HG02870 (cell line): ENCODE results near the gene PHF2.
"Not testable (repeated sequence)": the region's sequence is repeated elsewhere in the genome, so short reads cannot be mapped to it uniquely, and the experiment has no call there.

Source experiments
- ATAC-seq: cut with Tn5 transposase; IDR thresholded peaks from one replicate; pipeline ENCODE4 v1.9.1; 2021; ENCODE audit warnings: mild to moderate bottlenecking, moderate library complexity; ENCODE audit not compliant: unreplicated experiment

PHF2 gene

DNA sequence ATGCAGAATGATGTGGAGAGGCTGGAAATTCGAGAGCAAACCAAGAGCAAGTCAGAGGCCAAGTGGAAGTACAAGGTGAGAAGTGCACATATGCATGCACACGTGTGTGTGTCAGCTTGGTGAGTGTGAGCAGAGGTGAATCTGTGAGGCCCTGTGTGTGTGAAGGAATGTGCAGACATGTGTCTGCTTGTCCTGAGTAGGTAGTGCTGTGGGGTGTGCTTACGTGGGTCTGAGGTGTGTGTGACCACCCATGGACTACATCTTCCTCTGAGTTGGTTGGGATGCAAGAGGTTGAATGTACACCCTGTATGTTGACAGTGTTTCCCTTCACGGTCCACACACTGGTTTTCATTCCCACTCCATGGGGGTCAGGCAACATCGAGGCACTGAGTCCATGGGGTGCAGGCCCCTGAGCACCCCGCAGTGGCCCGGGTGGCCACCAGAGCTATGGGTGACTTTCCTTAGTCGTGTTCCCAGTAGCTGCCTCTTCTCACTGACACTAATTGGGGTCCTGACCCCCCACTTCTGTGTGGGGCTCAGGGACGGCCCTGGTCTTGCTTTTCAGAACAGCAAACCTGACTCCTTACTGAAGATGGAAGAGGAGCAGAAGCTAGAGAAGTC lies 86.7 kb downstream of the PHF2 start:
- ATAC-seq: no peak

DNA sequence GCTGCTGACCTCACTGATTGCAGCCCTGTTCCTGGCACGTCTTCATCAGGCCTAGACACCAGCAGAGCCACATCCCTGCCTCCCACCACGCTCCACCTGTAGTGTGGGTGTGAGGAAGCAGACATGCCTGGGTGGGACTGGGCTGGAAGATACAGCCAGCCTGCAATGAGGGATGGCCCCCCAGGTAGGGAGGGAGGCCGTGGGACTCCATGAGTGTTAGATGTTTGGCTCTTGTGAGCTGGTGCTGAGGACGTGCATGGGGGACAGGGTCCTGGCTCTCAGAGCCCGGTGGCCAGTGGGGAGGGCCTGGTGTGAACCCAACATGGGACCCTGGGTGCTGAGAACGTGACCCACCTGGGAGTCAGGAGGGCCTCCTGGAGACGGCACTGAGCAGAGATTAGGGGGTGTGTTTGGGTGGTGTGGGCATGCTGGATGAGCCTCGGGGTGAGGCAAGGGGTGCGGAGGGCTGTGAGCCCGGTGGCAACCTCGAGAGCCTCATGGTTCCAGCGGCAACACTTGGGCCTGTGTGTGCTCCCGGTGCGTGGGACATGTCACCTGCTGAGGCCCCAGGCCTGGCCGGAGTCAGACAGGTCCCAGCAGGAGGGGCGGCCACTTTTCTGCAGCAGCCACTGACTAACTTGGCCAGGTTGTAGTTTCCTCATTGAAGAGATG lies 87.6 kb downstream of the PHF2 start:
- ATAC-seq: no peak

- no peak for ATAC-seq
Observed at GRCh38 chr9:93664549-93665120, 88.3 kb downstream of the PHF2 start.

DNA sequence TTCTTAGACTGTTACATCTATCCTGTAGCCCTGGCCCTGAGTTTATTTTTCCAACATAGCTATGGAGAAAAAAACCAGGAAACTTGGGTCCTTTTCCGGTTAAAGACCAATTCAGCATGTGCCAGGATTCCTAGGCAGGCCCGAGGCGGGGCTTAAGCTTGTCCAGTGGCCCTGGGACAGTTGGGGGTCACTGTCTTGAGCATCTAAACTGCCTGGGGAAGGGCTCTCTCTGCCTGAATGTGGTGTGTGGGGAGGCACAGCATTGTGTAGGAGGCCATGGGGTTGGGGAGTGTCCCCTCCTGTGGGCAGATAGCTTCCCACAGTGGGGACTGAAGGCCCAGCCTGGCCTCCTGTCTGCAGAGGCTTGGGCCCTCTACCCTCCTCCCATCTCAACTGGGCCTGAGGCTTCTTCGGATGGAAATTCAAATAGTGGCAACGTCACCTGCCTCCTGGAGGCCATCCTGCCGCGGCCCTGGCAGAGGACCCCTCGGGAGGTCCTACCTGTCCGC lies 88.8 kb downstream of the PHF2 start:
- no peak for ATAC-seq

GRCh38 chr9:93665637-93666438 lies 89.5 kb downstream of the PHF2 start:
- no peak for ATAC-seq

DNA sequence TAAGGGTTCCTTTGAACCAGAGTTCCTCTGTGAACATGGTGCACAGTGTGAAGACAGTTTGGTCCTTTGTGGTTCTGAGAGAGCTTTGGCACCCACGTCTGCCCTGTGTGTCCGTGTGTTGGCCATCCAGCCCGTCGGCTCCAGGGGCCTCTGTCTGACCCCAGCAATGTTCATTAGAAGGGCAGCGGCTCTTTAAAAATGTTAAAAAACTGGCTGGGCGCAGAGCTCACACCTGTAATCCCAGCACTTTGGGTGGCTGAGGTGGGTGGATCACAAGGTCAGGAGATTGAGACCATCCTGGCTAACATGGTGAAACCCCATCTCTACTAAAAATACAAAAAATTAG lies 90.0 kb downstream of the PHF2 start:
- not testable (repeated sequence) for ATAC-seq

GRCh38 chr9:93667006-93667405 lies 90.6 kb downstream of the PHF2 start:
- no peak for ATAC-seq

DNA sequence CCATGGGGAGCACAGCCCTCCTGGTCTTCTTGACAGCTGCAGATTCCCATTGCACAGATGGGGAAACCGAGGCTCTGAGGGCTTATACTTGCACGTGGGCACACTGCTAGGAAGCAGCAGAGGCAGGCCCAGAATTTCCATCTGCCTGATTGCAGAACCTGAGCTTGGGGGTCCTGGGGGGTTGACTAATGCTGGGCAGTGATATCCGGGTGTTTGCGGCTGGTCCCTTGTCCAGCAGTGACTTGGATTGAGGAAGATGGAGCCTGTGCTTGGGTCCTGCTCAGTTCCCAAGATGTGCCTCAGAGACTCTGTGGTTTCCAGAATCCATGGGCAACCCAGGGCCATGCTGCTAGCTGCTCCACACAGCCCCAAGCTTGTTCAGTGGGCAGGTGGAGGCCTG lies 91.2 kb downstream of the PHF2 start:
- no peak for ATAC-seq

GRCh38 chr9:93668261-93668871 lies 92.0 kb downstream of the PHF2 start:
- no peak for ATAC-seq

DNA sequence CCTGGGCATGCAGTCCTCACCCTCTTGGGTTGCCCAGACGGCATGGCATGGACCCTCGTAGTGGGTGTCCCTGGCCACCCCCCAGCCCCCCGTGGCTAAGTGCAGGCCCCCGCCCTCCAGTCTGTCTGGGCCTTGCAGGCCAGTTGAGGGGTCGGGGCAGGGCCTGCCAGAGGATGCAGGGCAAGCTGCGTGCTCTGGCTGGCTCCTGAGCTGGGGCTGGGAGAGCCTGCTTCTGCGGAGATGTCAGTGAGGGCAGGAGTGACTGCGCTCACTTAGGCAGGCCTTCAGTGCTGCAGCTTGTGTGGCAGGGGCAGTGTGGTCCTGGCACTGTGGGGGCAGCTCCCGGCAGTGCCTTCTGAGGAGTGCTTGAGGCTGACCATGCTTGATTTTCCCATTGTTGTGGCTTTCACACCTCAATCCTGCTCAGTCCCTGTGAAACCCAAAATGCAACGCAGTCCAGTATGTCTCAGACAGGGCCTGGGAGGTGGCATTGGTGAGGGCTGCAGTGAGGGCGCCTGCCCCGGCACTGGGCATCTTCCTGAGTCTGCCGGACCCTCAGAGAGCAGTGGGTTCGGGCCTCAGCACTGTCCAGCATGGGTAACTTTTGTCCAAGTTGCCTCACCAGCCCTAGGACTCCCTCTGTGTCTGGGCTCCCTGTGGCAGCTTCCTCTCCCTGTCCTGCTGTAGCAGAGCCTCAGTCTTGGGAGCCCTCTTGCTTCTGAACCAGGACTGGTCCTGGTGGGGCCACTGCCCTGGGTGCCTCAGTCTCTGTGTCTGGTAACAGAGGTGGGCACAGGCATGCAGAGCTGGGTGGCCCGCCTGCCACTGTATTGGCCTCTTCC lies 93.0 kb downstream of the PHF2 start:
- ATAC-seq: no peak

- ATAC-seq: no peak
Observed at GRCh38 chr9:93669958-93670207, 93.5 kb downstream of the PHF2 start.

DNA sequence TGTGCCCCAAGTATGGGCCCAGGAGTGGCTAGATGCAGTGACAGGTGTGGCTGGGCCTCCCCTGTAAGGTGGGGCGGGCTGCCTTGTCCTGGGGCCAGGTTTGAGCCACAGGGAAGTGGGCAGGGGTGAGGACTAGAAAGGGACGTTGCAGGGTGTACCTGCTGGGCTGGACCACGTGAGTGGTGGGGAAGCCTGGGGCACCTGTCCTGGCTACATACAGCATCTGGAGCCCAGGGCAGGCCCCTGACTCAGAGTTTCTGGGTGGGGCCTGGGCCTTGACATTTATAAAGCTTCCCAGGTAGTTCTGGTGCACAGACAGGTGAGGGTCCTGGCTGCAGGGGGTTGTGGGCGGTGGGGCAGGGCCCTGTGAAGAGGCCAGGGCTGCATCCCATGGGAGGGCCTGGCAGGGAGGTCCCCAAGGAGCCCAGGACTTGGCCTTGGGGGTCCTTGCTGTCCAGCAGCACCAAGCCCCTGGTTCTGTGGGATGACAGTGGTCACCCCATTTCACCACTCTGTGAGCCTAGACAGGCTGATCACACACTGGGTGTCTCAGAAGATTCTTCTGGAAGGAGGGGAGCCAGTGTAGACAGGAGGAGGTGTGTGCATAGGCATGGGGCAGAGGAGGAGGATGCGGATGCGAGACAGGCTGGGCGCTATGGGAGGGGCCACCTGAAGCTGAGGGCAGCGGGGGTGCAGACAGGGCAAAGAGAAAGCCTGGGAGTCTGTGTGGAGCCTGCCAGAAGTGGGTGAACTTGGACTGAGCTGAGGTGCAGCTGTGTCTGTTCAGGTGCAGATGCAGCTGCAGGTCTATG lies 94.0 kb downstream of the PHF2 start:
- ATAC-seq: no peak

- no peak for ATAC-seq
Observed at GRCh38 chr9:93671020-93671338, 94.6 kb downstream of the PHF2 start.

GRCh38 chr9:93672330-93673020 lies 96.1 kb downstream of the PHF2 start:
- ATAC-seq: not testable (repeated sequence)

DNA sequence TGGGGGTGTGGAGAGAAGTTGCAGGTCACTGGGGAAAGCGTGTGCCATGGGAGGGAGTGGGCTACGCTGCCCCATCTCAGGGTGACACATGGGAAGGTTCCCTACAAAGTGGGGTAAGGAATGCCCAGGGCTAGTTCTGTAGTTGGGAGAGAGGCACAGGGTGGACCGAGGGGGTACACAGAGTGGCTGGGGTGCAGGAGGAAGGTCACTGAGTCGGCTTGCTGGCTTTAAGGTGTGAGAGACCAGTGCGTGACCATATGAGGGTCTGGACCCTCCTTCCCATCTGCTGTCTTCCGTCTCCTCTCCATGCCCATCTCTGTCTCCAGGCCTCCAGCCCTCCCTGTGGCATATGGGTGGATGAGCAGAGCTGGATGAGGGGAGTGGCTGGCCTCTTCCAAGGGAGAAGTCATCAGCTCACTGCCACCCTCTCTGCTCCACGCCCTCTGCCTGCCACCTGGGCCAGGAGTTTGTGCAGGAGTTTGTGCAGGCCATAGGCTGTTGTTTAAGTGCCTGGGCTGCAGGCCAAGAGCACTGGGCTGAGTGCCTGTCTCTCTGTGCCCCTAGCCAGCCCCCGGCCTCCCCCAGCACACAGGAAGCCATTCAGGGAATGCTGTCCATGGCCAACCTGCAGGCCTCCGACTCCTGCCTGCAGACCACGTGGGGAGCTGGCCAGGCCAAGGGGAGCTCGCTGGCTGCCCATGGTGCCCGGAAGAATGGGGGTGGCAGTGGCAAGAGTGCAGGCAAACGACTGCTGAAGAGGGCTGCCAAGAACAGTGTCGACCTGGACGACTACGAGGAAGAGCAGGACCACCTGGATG lies 96.8 kb downstream of the PHF2 start:
- no peak for ATAC-seq

- no peak for ATAC-seq
Observed at GRCh38 chr9:93673839-93674334, 97.5 kb downstream of the PHF2 start.

- no peak for ATAC-seq
Observed at GRCh38 chr9:93674580-93675335, 98.4 kb downstream of the PHF2 start.
